GM12801 (cell line): ENCODE results near the gene PACS1.

Source experiments
- TF ChIP-seq, protein P1 (sequence below): IDR thresholded peaks from one replicate; pipeline ENCODE4 v1.5.1; 2011; ENCODE audit warnings: control low read depth; ENCODE audit not compliant: insufficient read length; ENCODE audit errors: extremely low read depth

PACS1 gene

DNA sequence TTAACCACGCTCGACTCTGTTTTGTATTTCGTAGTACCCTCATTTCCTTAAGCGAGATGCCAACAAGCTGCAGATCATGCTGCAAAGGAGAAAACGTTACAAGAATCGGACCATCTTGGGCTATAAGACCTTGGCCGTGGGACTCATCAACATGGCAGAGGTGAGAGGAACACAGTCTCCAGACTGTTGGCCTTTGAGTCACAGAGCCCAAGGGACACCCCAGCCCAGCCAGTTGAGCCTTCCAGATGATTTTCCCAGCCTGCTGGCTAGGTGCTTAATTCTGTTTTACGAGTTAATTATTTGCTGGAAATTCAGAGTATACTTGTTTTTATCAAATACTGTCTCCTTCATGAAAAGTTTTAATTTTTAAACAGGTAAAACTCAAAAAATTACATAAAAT, 141.0 kb downstream of the PACS1 start:
- TF ChIP-seq, protein P1, sequence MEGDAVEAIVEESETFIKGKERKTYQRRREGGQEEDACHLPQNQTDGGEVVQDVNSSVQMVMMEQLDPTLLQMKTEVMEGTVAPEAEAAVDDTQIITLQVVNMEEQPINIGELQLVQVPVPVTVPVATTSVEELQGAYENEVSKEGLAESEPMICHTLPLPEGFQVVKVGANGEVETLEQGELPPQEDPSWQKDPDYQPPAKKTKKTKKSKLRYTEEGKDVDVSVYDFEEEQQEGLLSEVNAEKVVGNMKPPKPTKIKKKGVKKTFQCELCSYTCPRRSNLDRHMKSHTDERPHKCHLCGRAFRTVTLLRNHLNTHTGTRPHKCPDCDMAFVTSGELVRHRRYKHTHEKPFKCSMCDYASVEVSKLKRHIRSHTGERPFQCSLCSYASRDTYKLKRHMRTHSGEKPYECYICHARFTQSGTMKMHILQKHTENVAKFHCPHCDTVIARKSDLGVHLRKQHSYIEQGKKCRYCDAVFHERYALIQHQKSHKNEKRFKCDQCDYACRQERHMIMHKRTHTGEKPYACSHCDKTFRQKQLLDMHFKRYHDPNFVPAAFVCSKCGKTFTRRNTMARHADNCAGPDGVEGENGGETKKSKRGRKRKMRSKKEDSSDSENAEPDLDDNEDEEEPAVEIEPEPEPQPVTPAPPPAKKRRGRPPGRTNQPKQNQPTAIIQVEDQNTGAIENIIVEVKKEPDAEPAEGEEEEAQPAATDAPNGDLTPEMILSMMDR: no peak

DNA sequence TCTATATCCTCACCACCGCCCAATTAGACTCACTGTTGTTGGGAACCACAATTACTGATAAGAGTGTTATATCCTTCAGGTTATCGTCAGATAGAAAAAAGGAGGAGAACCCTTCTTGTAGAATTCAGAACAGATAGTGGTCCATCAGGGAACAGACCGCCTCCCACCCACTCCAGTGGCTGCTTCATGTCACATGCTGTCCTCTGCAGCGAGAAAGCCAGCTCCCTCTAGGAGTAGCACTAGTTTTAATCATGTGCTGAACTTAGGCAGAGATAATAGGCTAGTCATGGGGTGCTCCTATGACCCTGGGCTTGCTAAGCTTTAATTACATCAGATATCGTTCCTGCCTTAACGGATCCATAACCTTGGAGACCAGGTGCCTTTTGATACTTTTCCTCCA, 146.8 kb downstream of the PACS1 start:
- TF ChIP-seq, protein P1: no peak

GRCh38 chr11:66218036-66218435, 148.0 kb downstream of the PACS1 start:
- TF ChIP-seq, protein P1: no peak

DNA sequence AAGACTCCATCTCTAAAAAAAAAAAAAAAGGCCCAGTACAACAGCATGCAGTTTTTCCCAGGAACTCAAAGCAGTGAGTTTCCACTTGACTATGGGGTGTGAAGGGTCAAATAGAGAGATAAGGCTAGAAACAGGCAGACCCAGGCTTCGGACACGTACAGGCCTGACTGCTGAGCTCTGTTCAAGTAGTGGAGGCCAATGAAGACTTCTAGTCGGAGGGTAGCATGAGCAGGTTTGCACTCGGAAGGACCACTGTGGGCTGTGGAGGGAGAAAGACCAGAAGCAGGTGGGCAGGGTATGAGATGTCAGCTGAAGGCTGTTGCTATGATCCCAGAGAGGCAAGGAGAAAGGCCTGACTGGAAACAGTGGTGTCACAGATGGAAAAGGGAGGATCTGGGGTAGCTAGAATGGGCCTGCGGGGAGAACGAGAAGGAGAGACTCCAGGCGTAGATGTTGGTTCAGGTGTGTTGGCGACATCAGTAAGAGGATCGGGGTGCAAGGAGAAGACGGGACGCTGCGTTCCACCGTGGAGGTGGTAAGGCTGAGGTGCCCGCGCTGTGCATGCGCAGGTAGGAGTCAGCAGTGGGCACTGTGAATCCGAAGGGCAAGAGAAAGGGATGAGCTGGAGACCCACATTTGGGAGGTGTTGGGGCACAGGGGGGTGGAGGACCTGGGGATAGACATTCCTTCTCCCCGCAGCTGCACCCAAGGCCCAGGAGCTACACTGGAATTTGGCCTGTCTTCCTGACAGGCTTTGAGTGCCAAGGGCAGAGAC, 149.0 kb downstream of the PACS1 start:
- TF ChIP-seq, protein P1: no peak

DNA sequence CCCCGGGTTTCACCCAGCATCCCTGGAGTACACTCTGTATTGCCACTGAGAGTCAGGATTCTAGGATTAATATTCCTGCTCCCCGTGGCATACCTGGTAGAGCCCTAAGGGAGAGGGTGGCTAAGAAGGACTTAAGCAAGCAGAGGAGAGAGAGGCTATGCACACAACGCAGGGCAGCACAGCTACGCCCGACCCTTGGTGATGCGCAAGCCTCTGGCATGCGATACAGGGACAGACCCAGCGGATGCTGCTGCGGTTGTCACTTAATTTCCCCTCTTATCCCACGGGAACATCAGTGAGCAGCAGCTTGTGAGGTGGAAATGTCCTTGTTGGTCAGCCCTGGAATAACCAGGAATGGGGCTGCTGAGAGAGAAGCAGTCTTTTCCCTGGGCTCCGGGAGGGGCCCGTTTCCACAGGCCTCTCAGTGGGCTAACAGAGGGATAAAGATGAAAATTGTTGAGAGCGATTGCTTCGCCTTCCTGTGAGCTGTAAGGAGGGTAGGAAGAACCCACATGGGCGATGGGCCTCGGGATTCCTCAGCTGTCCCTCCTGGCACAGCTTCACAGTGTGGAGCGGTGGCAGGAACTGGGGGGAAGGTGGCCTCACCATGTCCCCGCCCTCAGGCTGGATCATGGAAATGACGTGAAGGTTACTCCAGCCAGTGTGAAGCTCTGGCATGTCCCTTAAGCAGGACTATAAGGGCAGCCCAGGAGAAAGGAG, 149.9 kb downstream of the PACS1 start:
- TF ChIP-seq, protein P1: no peak

GRCh38 chr11:66220566-66220935, 150.5 kb downstream of the PACS1 start:
- TF ChIP-seq, protein P1: no peak

DNA sequence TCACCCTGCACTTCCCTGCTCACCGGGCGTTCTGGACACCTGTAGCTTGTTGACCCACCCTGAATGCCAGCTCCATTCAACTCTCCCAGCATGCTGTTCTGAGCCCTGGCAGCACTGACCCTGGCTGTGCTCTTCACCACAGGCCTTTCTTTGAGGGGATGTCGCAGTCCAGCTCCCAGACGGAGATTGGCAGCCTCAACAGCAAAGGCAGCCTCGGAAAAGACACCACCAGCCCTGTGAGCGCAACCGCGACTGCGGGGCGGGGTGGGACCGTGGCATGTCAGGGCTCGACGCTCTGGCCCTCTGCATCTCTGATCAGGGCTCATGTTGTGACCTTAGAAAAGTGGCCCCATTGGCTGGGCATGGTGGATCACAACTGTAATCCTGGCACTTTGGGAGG, 150.9 kb downstream of the PACS1 start:
- TF ChIP-seq, protein P1: no peak
